Bone marrow (tissue), 2 donors: ENCODE data around the gene SSC4D.
A peak's percentile ranks its signal among the peaks of the same experiment; 100 is the strongest.

ENCODE experiments used
- DNase-seq, 2 donors: peaks; one replicate each; lab custom pipeline; 2025; lab: John Stamatoyannopoulos, UW

SSC4D gene

DNA sequence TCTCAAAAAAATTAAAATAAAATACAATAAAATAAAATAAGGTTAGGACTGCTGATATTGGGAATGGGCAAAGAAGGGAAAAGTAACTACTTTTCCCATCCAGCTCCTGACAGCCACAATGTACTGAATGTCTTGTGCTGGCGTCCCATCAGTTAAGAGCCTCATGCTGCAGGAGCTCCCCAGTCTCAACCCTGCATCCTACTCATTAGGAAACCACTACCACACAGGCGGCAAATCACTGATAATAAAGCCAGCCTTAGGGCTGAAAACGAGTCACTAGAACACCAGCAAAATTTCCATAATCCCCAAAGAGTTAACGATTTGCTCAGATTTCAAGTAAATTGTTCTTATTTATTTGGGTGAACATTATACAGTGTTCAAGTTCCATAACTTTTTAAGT, 55.0 kb downstream of the SSC4D start:
- no peak for DNase-seq

DNA sequence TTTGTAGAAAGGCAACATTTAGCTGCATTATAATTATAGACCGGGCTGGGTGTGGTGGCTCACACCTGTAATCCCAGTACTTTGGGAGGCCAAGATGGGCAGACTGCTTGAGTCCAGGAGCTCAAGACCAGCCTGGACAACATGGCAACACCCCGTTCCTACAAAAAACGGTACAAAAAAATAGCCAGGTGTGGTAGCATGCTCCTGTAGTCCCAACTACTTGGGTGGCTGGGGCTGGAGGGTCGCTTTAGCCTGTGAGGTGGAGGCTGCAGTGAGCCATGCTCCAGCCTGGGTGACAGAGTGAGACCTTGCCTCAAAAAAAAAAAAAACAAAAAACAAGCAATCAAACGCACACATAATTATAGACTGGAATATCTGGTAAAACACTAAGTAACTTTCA, 55.8 kb downstream of the SSC4D start:
- DNase-seq = no peak

DNA sequence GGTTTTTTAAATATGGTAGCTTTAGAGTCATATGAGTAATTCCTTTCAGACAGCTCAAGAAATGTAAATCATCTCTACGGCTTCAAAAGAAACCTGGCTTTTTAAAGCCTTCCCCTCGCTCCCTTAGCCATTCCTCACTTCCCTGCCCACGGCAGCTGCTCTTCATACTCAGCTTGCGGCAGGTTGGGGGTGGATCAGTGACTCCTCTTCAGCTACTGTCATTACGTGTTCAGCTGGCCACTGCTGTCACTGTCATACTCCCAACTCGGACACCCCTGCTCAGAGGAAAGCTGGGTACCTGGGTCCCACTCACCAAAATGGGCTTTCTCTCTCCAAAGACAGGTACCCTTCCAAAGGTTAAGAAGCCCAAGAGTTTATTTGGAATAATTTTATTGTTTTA, 57.3 kb downstream of the SSC4D start:
- no peak for DNase-seq

DNA sequence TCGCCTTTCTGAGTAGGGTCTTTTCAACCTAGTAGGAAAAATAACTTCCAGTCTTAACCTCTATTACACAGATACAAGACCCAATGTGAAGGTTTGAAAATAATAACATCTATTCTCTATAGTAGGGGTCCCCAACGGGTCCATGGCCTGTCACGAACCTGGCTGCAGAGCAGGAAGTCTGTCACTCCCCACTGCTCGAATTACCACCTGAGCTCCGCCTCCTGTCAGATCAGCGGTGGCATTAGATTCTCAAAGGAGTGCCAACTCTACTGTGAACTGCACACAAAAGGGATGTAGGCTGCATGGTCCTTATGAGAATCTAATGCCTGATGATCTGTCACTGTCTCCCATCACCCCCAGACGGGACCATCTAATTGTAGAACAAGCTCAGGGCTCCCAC, 58.1 kb downstream of the SSC4D start:
- no peak for DNase-seq

DNA sequence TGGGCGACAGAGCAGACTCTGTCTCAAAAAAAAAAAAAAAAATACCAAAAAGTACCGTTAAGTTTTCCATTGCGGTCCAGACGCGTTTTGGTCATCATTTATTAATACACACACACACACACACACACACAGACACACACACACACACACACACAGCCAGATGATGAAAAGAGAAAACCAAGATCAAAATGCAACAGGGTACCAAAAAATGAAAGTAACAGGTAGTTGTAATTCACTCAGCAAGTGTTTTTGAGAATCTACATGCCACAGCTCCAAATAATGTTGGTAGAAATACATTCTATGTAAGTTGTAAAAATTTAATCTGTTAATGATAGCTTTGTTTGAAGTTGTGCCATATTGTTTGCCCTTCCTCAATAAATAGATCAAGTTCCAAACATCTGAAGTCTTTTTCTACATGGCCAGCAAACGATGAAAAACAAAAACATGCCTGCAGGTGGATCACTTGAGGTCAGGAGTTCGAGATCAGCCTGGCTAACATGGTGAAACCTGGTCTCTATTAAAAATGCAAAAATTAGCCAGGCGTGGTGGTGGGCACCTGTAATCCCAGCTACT, 60.1 kb downstream of the SSC4D start:
- DNase-seq = no peak

DNA sequence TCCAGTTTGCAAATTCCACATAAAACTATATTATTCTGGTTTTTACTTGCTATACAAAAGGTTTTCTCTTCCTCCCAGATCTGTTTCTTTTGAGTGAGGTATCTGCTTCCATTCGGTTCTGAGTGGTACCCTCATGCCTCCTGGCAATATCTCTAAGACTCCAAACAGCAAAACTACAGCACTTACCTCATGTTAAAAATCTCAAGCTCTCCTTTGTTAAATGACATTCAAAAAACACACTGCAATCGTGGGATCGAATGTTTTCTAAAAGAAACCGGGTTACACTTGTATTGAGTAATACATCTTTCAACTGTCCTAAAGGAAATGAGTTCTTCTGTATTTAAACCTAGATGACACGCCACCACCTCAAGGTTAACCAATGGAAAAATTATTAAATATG, 61.8 kb downstream of the SSC4D start:
- DNase-seq = no peak

DNA sequence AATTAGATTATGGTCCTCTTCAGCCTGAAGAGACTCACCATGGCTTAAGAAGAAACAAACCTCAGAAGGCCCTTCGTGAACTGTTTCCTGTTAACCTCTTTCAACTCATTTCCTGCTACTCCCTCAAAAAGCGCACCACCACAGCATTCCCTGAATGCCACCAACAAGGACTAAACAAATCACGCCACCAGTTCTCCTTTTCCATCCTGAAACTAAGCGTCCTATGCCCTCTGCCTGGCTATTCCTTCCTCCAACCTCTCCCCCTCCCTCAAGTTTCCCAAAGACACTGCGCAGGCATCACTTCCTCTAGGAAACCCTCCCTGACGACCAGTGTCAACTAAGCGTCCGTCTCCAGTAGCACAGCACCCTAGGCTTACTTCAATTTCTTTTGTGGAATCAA, 62.7 kb downstream of the SSC4D start:
- no peak for DNase-seq

DNA sequence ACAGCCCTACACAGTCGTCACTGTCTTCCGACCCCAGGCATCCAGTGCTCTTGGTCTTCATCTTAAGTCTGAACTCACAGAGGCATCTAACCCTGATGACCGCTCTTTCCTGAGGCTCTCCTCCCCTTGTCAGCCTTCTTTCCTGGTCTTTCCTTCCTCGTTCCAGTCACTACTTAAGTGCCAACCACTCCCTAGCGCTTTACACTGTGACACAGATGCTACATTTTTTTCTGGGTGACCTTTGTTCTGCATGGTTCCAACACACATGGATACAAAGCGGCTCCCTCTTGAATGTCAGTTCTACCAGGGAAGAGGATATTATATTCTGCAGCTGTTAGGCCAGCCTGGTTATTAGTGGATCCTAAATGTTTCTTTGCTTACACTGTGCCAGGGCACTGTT, 63.4 kb downstream of the SSC4D start:
- no peak for DNase-seq

DNA sequence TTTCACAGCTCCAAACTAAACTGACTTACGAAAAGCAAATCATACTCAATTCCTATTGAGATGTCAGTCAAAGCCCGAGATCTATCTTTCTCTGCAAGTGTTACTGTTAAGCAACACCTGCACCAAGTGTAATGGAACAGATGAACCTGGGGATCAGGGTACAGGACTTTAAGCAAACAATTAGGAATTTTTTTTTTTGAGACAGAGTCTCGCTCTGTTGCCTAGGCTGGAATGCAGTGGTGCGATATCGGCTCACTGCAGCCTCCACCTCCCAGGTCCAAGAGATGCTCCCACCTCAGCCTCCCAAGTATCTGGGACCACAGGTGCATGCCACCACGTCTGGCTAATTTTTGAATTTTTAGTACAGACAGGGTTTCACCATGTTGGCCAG, 65.6 kb downstream of the SSC4D start:
- no peak for DNase-seq

DNA sequence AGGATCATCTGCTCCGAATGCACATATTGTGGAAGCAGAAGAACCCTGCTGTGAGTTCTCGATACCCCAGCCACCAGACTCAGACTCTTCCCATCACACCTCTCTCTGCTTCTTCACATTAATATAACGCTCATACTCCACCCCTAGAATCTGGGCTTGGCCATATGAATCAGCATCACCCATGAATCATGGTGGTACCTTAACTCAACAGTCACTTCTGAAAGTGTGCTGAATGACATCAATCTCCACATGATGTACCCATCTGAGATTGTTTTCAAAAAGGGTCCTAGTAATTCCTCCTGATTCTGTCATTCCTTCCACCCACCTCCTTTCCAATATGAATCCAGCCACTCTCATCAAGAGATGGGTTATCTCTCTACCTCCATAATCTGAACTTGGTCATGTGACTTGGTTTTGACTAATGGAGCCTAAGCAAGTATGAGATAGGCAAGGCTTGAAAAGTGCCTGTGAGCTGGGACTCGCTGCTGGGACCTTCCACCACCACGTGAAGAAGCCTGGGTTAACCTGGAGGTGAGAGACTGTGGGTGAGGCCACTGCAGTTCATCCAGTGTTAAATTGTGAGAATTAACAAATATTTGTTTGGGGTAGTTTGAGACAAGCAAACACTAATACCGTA, 66.1 kb downstream of the SSC4D start:
- DNase-seq = no peak

DNA sequence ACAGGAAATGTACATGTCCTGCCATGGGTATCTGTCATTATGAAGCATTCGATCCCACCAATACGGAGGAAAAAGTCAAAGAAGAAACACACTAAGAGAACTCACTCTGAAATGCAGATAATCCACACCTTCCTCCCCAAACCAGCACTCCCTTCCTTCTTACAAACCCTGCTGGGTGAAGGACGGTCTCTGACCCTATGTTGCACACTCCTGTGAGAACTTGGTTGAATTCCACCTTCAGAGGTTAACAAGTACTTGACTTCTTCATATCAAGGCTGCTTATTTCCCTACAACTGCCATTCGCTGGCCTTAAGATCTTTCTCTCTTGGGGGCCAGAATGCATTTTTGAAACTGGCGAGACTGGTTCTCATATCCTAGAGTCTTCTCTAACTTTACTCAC, 67.3 kb downstream of the SSC4D start:
- DNase-seq = no peak

DNA sequence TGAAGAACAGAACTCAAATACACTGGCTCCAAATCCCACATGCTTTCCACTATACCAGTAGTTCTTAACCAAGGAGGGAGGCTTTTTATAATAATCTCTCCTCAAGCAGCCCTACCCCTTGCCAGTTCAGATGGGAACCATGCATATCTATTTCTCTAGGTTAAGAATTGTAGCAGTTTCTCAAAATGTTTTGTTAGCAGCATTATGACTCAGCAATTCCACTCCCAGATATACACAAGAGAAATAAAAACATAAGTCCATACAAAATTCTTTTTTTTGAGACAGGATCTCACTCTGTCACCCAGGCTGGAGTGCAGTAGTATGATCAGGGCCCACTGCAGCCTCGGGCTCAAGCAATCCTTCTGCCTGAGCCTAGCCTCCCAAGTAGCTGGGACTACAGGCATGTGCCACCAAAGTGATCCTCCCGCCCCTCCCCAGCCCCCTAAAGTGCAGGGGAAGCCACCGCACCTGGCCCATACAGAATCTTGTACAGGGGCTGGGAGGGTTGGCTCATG, 68.8 kb downstream of the SSC4D start:
- peak in 1 of 2 donors; percentile 10 for DNase-seq
